ENCODE results near the gene PSMA4. TPM values are rescaled to one million over a fixed set of nuclear protein-coding genes. Genes with fewer than 3 reads are reported as not detected.

PSMA4 gene
- total RNA-seq, 3 donors from 2014 or later (not counting 1 experiment from before 2014, with no cell fraction given) = 94.6 to 124 (median 96.4) TPM

GRCh38 chr15:78564743-78565096 lies 24.5 kb downstream of the PSMA4 start:
- intact Hi-C loops (cut with micrococcal nuclease) = no loop called here
- peaks cover 5% of the 10 kb centered on the region for H3K27me3 ChIP-seq (ENCODE audit: control insufficient read depth, insufficient read depth, low read length)
- Mint-ChIP-seq H3K4me3 (peak overlapping the region; percentile 89), H3K27ac (peak overlapping the region; percentile 14 to 86), H3K36me3 (no peaks in the 10 kb centered on the region), H3K4me1 (peaks cover 22 to 23% of the 10 kb centered on the region in 2 donors), H3K27me3 (ENCODE audit: low read depth in 2 of 2) (peaks cover 16 to 19% of the 10 kb centered on the region in 2 donors), H3K9me3 (no peaks in the 10 kb centered on the region)
- 30% methylated on average over 11 of the region's 11 CpGs for WGBS (ENCODE audit: insufficient coverage)
- TF ChIP-seq CTCF (IDR thresholded peaks at IDR 0.05) = no peak
- no peaks in the 10 kb centered on the region for H3K9me3 ChIP-seq (ENCODE audit: control insufficient read depth, insufficient read depth, low read length)
- H3K36me3 ChIP-seq (ENCODE audit: control insufficient read depth, insufficient read depth, low read length) = no peaks in the 10 kb centered on the region
- ATAC-seq (peak in 2 of 3 donors; percentile 21 to 39), DNase-seq (no peak)
- peak overlapping the region; percentile 69 for H3K4me3 ChIP-seq (ENCODE audit: low read length)
- H3K4me1 ChIP-seq (ENCODE audit: control insufficient read depth, insufficient read depth, low read length) = peaks cover 17% of the 10 kb centered on the region
- no peak overlapping the region for H3K27ac ChIP-seq (ENCODE audit: low read length)

- Mint-ChIP-seq H3K36me3 (no peaks in the 10 kb centered on the region), H3K9me3 (no peaks in the 10 kb centered on the region), H3K27me3 (ENCODE audit: low read depth in 2 of 2) (peaks cover 16 to 19% of the 10 kb centered on the region in 2 donors), H3K4me1 (peaks cover 22 to 23% of the 10 kb centered on the region in 2 donors), H3K4me3 (peak within 1 kb of the TSS; percentile 89), H3K27ac (peak within 1 kb of the TSS; percentile 14 to 86)
- no peak within 1 kb of the TSS for H3K27ac ChIP-seq (ENCODE audit: low read length)
- peak within 1 kb of the TSS; percentile 69 for H3K4me3 ChIP-seq (ENCODE audit: low read length)
- peak; percentile 74 to 80 (median 80) for ATAC-seq
- no peaks in the 10 kb centered on the region for H3K36me3 ChIP-seq (ENCODE audit: control insufficient read depth, insufficient read depth, low read length)
- H3K4me1 ChIP-seq (ENCODE audit: control insufficient read depth, insufficient read depth, low read length) = peaks cover 17% of the 10 kb centered on the region
- peaks cover 5% of the 10 kb centered on the region for H3K27me3 ChIP-seq (ENCODE audit: control insufficient read depth, insufficient read depth, low read length)
- H3K9me3 ChIP-seq (ENCODE audit: control insufficient read depth, insufficient read depth, low read length) = no peaks in the 10 kb centered on the region
- TF ChIP-seq CTCF (IDR thresholded peaks at IDR 0.05) = no peak
- intact Hi-C loops (cut with micrococcal nuclease) = no loop called here
- WGBS (ENCODE audit: insufficient coverage) = under 1% methylated on average over 75 of the region's 75 CpGs
- peak; percentile 52 to 76 for DNase-seq
Measured at GRCh38 chr15:78565097-78565950, 25.1 kb downstream of the PSMA4 start, which contains the start of gene CHRNA5. Gene CHRNA5 (plus strand): TSS chr15:78565520. CDS start chr15:78565720, 200 bp downstream.

GRCh38 chr15:78565951-78566774 lies 25.9 kb downstream of the PSMA4 start:
- 6% methylated on average over 16 of the region's 19 CpGs for WGBS (ENCODE audit: insufficient coverage)
- Histone ChIP-seq H3K27ac (ENCODE audit: low read length) (no peak overlapping the region), H3K27me3 (ENCODE audit: control insufficient read depth, insufficient read depth, low read length) (peaks cover 5% of the 10 kb centered on the region), H3K36me3 (ENCODE audit: control insufficient read depth, insufficient read depth, low read length) (no peaks in the 10 kb centered on the region), H3K4me1 (ENCODE audit: control insufficient read depth, insufficient read depth, low read length) (peaks cover 17% of the 10 kb centered on the region), H3K4me3 (ENCODE audit: low read length) (peak overlapping the region; percentile 49), H3K9me3 (ENCODE audit: control insufficient read depth, insufficient read depth, low read length) (no peaks in the 10 kb centered on the region)
- TF ChIP-seq CTCF (IDR thresholded peaks at IDR 0.05) = no peak
- peak in 1 of 2 donors; percentile 25 for DNase-seq
- Mint-ChIP-seq H3K36me3 (no peaks in the 10 kb centered on the region), H3K27ac (peak overlapping the region in 1 of 2 donors; percentile 86), H3K4me1 (peaks cover 22 to 23% of the 10 kb centered on the region in 2 donors), H3K4me3 (peak overlapping the region; percentile 89), H3K27me3 (ENCODE audit: low read depth in 2 of 2) (peaks cover 19 to 23% of the 10 kb centered on the region in 2 donors), H3K9me3 (no peaks in the 10 kb centered on the region)
- peak in 1 of 3 donors; percentile 12 for ATAC-seq
- intact Hi-C loops (cut with micrococcal nuclease) = no loop called here

Data from natural killer cell (primary cell).